Astrocyte (in vitro differentiated cells and primary cell): ENCODE results near the gene ELAPOR2. TPM values are rescaled to one million over a fixed set of nuclear protein-coding genes. Genes with fewer than 3 reads are reported as not detected.
"Not testable (repeated sequence)": the region's sequence is repeated elsewhere in the genome, so short reads cannot be mapped to it uniquely, and the experiment has no call there.

Experiments used
- DNase-seq: peaks from one replicate; pipeline ENCODE4 v3.0.0-alpha.2; 2010; ENCODE audit warnings: low read depth
- FAIRE-seq: peaks from 2 replicates; lab custom pipeline; 2011; peaks lifted over from hg19 to GRCh38; lab: Jason Lieb, UNC
- H2AFZ ChIP-seq: 2 replicates; pipeline ENCODE4 v1.6.0; 2012; ENCODE audit warnings: low read depth, low read length, inconsistent platforms
- H3K27ac ChIP-seq: 2 replicates; pipeline ENCODE4 v1.5.1; 2011; ENCODE audit warnings: low read depth, low read length, inconsistent platforms
- H3K27me3 ChIP-seq: 2 replicates; pipeline ENCODE4 v1.6.0; 2011; ENCODE audit warnings: low read length, inconsistent platforms; ENCODE audit not compliant: insufficient read depth
- H3K36me3 ChIP-seq: 2 replicates; pipeline ENCODE4 v1.5.1; 2011; ENCODE audit warnings: low read length, inconsistent platforms; ENCODE audit not compliant: insufficient read depth
- H3K4me1 ChIP-seq: 2 replicates; pipeline ENCODE4 v1.5.1; 2011; ENCODE audit warnings: low read length, inconsistent platforms; ENCODE audit not compliant: insufficient read depth
- H3K4me2 ChIP-seq: 2 replicates; pipeline ENCODE4 v1.6.0; 2012; ENCODE audit warnings: low read length, inconsistent platforms
- H3K4me3 ChIP-seq: 2 replicates; pipeline ENCODE4 v1.5.1; 2011; ENCODE audit warnings: low read depth, mild to moderate bottlenecking, low read length, inconsistent platforms; ENCODE audit not compliant: insufficient read depth
- H3K79me2 ChIP-seq: 2 replicates; pipeline ENCODE4 v1.6.0; 2012; ENCODE audit warnings: mild to moderate bottlenecking, low read length, inconsistent platforms; ENCODE audit not compliant: insufficient read depth
- H3K9ac ChIP-seq: 2 replicates; pipeline ENCODE4 v1.6.0; 2012; ENCODE audit warnings: mild to moderate bottlenecking, low read length, inconsistent platforms
- H3K9me3 ChIP-seq: 2 replicates; pipeline ENCODE4 v1.5.1; 2012; ENCODE audit warnings: low read depth, mild to moderate bottlenecking, low read length, inconsistent platforms; ENCODE audit not compliant: insufficient read depth
- H4K20me1 ChIP-seq: 2 replicates; pipeline ENCODE4 v1.6.0; 2012; ENCODE audit warnings: low read length, inconsistent platforms; ENCODE audit not compliant: insufficient read depth
- H3K27ac Mint-ChIP-seq: one replicate; pipeline ENCODE4 v1.8.0; 2021; ENCODE audit warnings: mild to moderate bottlenecking, mixed read lengths; ENCODE audit not compliant: unreplicated experiment
- H3K27me3 Mint-ChIP-seq: one replicate; pipeline ENCODE4 v1.8.0; 2021; ENCODE audit warnings: low read depth, mixed read lengths; ENCODE audit not compliant: unreplicated experiment
- H3K36me3 Mint-ChIP-seq: one replicate; pipeline ENCODE4 v1.8.0; 2021; ENCODE audit warnings: low read depth, mixed read lengths; ENCODE audit not compliant: unreplicated experiment
- H3K4me1 Mint-ChIP-seq: one replicate; pipeline ENCODE4 v1.8.0; 2021; ENCODE audit warnings: low read depth, mixed read lengths; ENCODE audit not compliant: unreplicated experiment
- H3K4me3 Mint-ChIP-seq: one replicate; pipeline ENCODE4 v1.8.0; 2021; ENCODE audit warnings: mild to moderate bottlenecking, moderate library complexity, mixed read lengths; ENCODE audit not compliant: unreplicated experiment
- H3K9me3 Mint-ChIP-seq: one replicate; pipeline ENCODE4 v1.8.0; 2021; ENCODE audit warnings: mild to moderate bottlenecking, mixed read lengths; ENCODE audit not compliant: unreplicated experiment
- CTCF ChIP-seq: IDR thresholded peaks from 2 replicates; pipeline ENCODE4 v1.5.1; 2011; ENCODE audit warnings: low read depth, mild to moderate bottlenecking, inconsistent platforms, low read length, moderate library complexity; ENCODE audit not compliant: insufficient read depth
- EZH2 ChIP-seq: IDR thresholded peaks from 2 replicates; pipeline ENCODE4 v1.6.1; 2012; ENCODE audit warnings: mild to moderate bottlenecking, low read length, inconsistent platforms; ENCODE audit not compliant: insufficient read depth
- total RNA-seq: library from RNA; stranded (reverse); gene quantifications from 2 replicates; pipeline ENCODE4 v1.2.1, GENCODE V29; 2021

ELAPOR2 gene
- total RNA-seq, 1 donor from 2014 or later, result 23.9 TPM

DNA sequence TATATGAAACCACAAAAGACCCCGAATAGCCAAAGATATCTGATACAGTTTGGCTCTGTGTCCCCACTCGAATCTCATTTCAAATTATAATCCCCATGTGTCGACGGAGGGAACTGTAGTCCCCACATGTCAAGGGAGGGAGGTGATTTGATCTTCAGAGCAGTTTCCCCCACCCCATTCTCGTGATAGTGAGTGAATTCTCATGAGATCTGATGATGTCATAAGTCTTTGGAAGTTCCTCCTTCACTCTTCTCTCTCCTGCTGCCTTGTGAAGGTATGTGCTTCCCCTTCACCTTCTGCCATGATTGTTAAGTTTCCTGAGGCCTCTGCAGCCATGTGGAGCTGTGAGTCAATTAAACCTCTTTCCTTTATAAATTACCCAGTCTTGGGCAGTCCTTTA, 13.0 kb downstream of the ELAPOR2 start:
- no peaks in the 10 kb centered on the region for H3K4me1 Mint-ChIP-seq
- no peaks in the 10 kb centered on the region for H3K4me1 ChIP-seq
- peaks cover 1% of the 10 kb centered on the region for H3K36me3 Mint-ChIP-seq
- DNase-seq (no peak), FAIRE-seq (no peak)
- H4K20me1 ChIP-seq, result no peaks in the 10 kb centered on the region
- no peaks in the 10 kb centered on the region for H3K79me2 ChIP-seq
- no peaks in the 10 kb centered on the region for H3K27me3 Mint-ChIP-seq
- no peak overlapping the region for H3K27ac ChIP-seq
- H3K4me2 ChIP-seq, result no peak overlapping the region
- H3K9me3 Mint-ChIP-seq, result peaks cover 1% of the 10 kb centered on the region
- H3K4me3 Mint-ChIP-seq, result no peak overlapping the region
- H3K9ac ChIP-seq, result no peak overlapping the region
- H3K9me3 ChIP-seq, result no peaks in the 10 kb centered on the region
- no peaks in the 10 kb centered on the region for H3K27me3 ChIP-seq
- TF ChIP-seq EZH2 (no peak), CTCF (no peak)
- no peaks in the 10 kb centered on the region for H3K36me3 ChIP-seq
- no peak overlapping the region for H3K4me3 ChIP-seq
- no peak overlapping the region for H3K27ac Mint-ChIP-seq
- H2AFZ ChIP-seq, result no peak overlapping the region

DNA sequence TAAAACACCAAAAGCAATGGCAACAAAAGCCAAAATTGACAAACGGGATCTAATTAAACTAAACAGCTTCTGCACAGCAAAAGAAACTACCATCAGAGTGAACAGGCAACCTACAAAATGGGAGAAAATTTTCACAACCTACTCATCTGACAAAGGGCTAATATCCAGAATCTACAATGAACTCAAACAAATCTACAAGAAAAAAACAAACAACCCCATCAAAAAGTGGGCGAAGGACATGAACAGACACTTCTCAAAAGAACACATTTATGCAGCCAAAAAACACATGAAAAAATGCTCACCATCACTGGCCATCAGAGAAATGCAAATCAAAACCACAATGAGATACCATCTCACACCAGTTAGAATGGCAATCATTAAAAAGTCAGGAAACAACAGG, 14.7 kb downstream of the ELAPOR2 start:
- not testable (repeated sequence) for H3K9me3 Mint-ChIP-seq

DNA sequence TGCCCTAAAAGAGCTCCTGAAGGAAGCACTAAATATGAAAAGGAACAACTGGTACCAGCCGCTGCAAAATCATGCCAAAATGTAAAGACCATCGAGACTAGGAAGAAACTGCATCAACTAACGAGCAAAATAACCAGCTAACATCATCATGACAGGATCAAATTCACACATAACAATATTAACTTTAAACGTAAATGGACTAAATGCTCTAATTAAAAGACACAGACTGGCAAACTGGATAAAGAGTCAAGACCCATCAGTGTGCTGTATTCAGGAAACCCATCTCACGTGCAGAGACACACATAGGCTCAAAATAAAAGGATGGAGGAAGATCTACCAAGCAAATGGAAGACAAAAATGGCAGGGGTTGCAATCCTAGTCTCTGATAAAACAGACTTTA, 17.9 kb downstream of the ELAPOR2 start:
- H3K9me3 ChIP-seq, H3K36me3 Mint-ChIP-seq, H3K4me3 ChIP-seq, H3K9me3 Mint-ChIP-seq, H3K36me3 ChIP-seq, H3K27ac ChIP-seq, H3K27me3 Mint-ChIP-seq, H3K27me3 ChIP-seq, H3K4me2 ChIP-seq, H3K27ac Mint-ChIP-seq, DNase-seq, H3K4me3 Mint-ChIP-seq, H4K20me1 ChIP-seq, H3K4me1 ChIP-seq, H3K79me2 ChIP-seq, H3K4me1 Mint-ChIP-seq, H3K9ac ChIP-seq, FAIRE-seq, H2AFZ ChIP-seq: not testable (repeated sequence)

More for the DNA sequence above, 14.7 kb downstream of the ELAPOR2 start:
- not testable (repeated sequence) for H3K27ac ChIP-seq, DNase-seq, H3K36me3 ChIP-seq, H4K20me1 ChIP-seq, H3K4me1 Mint-ChIP-seq, H3K4me3 Mint-ChIP-seq, H3K79me2 ChIP-seq, H3K27me3 Mint-ChIP-seq, H3K27ac Mint-ChIP-seq, H3K4me1 ChIP-seq, H3K27me3 ChIP-seq, H3K9me3 ChIP-seq, H3K9ac ChIP-seq, H3K4me2 ChIP-seq, H2AFZ ChIP-seq, FAIRE-seq, H3K36me3 Mint-ChIP-seq, H3K4me3 ChIP-seq

DNA sequence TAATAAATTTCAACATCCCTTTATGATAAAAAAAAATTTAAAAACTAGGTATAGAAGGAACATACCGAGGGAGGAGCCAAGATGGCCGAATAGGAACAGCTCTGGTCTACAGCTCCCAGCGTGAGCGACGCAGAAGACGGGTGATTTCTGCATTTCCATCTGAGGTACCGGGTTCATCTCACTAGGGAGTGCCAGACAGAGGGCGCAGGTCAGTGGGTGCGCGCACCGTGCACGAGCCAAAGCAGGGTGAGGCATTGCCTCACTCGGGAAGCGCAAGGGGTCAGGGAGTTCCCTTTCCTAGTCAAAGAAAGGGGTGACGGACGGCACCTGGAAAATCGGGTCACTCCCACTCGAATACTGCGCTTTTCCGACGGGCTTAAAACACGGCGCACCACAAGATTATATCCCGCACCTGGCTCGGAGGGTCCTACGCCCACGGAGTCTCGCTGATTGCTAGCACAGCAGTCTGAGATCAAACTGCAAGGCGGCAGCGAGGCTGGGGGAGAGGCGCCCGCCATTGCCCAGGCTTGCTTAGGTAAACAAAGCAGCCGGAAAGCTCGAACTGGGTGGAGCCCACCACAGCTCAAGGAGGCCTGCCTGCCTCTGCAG, 19.7 kb downstream of the ELAPOR2 start:
- not testable (repeated sequence) for H3K36me3 Mint-ChIP-seq, H4K20me1 ChIP-seq, H3K27me3 ChIP-seq, H2AFZ ChIP-seq, DNase-seq, H3K36me3 ChIP-seq, H3K4me1 Mint-ChIP-seq, FAIRE-seq, H3K4me1 ChIP-seq, H3K27me3 Mint-ChIP-seq, H3K9me3 ChIP-seq, H3K27ac ChIP-seq, H3K9me3 Mint-ChIP-seq, H3K79me2 ChIP-seq
- H3K4me3 Mint-ChIP-seq, result peak overlapping the region; percentile 87
- peak overlapping the region; percentile 41 for H3K27ac Mint-ChIP-seq
- H3K4me2 ChIP-seq, result peak overlapping the region; percentile 54
- H3K9ac ChIP-seq, result peak overlapping the region; percentile 35
- peak overlapping the region; percentile 37 for H3K4me3 ChIP-seq
